HG03521 (cell line): ENCODE data around the gene SPAG16.

Experiments used
- ATAC-seq: cut with Tn5 transposase; IDR thresholded peaks from one replicate; pipeline ENCODE4 v1.9.1; 2021; ENCODE audit warnings: mild to moderate bottlenecking, moderate library complexity; ENCODE audit not compliant: unreplicated experiment

SPAG16 gene

GRCh38 chr2:214130114-214130513, 845.9 kb downstream of the SPAG16 start:
- no peak for ATAC-seq

GRCh38 chr2:214135966-214136365, 851.7 kb downstream of the SPAG16 start:
- no peak for ATAC-seq

GRCh38 chr2:214138779-214139178, 854.5 kb downstream of the SPAG16 start:
- no peak for ATAC-seq

DNA sequence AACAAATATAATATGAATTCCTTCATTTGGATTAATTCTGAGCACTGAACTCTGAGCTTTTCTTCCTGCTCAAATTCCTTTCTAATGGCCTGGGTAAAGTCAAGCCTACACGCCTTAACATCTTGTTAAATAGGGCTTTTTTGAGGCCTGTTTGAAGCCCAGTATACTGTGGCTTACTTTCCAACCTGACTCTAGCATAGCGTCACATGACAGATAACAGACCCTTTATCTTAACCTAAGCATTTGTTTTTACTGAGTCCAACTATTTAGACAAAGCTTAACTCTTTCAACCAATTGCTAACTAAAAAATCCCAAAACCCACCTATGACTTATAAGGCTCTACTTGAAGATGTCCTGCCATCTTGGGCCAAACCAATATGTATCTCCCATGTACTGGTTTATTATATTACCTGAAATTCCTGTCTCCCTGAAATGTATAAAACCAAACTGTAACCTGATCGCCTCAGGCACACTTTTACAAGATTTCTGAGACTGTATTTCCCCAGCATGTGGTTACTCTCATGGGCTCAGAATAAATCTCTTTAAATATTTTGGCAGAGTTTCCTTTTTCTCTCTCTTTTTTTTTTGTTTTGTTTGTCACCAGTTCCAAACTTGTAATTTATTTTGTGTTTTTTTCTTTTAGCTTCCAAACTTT, 855.5 kb downstream of the SPAG16 start:
- no peak for ATAC-seq

DNA sequence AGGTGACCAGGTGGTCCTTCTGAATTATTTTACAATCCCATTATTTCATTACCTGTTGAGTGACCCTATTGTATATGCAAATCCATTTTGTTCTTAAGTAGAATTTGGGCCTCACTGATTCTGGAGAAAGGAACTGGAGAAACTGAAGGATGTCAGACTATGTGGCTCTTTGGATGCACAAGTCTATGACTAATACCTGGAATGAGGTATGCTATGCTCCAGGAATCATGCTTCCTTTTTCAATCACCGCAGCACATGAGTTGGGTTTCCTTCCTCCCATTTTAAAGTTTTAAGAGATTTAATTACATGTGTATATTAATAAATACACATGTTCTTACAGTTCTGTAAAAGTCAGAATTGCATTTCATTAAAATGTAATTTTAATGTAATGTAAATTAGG, 872.7 kb downstream of the SPAG16 start:
- no peak for ATAC-seq

GRCh38 chr2:214158851-214159250, 874.6 kb downstream of the SPAG16 start:
- no peak for ATAC-seq

GRCh38 chr2:214169281-214169680, 885.0 kb downstream of the SPAG16 start:
- no peak for ATAC-seq

GRCh38 chr2:214169736-214170135, 885.5 kb downstream of the SPAG16 start:
- ATAC-seq: no peak

- no peak for ATAC-seq
Observed at GRCh38 chr2:214174563-214174962, 890.3 kb downstream of the SPAG16 start.

GRCh38 chr2:214180071-214180470, 895.8 kb downstream of the SPAG16 start:
- no peak for ATAC-seq

- ATAC-seq: no peak
Observed at GRCh38 chr2:214180686-214181085, 896.4 kb downstream of the SPAG16 start.

DNA sequence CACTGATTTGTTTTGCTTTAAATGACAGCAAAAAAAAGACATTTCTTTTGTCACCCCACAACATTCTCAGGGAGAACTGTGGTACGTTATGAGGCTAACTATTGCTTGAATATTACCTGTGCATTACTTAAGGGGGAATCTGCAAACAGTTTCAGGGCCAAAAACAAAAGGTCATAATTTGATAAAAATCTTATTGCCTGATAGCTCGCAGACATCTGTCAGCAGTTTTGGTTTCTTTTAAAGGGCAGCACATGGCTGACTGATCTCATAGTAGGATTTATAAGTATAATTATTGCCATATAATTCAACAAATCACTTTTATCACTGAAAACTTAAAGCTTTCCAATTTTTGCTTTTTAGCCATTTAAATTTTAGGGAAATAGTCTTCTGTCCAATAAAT, 900.2 kb downstream of the SPAG16 start:
- no peak for ATAC-seq

GRCh38 chr2:214185546-214185945, 901.3 kb downstream of the SPAG16 start:
- ATAC-seq: no peak

GRCh38 chr2:214192711-214193110, 908.4 kb downstream of the SPAG16 start:
- no peak for ATAC-seq

DNA sequence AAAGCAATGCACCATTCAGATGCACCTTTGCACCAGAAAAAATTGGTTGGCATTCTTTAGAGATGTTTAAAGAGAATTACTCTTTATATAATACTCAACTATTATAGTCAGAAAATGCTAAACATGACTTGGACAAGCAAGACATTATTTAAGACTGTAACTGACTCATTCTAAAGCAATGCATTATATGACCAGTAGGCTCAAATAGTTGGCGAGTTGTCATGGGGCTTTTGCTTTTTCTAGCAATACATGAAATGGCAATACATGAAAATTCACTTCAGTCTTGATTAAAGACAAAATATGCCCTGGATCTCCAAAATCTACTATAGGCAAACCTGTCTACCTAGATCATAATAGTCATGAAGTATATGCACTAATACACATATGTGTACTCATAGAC, 909.7 kb downstream of the SPAG16 start:
- ATAC-seq: no peak

- ATAC-seq: no peak
Observed at GRCh38 chr2:214196260-214196659, 912.0 kb downstream of the SPAG16 start.

DNA sequence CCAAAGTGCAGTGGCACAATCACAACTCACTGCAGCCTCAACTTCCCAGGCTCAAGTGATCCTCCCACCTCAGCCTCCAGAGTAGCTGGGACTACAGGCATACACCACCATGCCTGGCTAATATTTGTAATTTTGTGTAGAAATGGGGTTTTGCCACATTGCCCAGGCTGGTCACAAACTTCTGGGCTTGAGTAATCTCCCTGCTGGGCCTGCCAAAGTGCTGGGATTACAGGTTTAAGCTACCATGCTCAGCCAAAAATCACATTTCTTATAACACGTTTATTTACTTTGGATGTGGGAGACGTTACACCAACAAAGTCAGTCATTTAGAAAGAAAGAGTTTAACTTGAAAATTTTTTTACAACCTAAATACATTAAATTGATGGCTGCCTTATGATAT, 917.6 kb downstream of the SPAG16 start:
- no peak for ATAC-seq

- ATAC-seq: no peak
Observed at GRCh38 chr2:214203214-214203613, 919.0 kb downstream of the SPAG16 start.

- ATAC-seq: no peak
Observed at GRCh38 chr2:214203744-214204289, 919.6 kb downstream of the SPAG16 start.

GRCh38 chr2:214215107-214215506, 930.8 kb downstream of the SPAG16 start:
- no peak for ATAC-seq

- no peak for ATAC-seq
Observed at GRCh38 chr2:214217136-214217535, 932.9 kb downstream of the SPAG16 start.

DNA sequence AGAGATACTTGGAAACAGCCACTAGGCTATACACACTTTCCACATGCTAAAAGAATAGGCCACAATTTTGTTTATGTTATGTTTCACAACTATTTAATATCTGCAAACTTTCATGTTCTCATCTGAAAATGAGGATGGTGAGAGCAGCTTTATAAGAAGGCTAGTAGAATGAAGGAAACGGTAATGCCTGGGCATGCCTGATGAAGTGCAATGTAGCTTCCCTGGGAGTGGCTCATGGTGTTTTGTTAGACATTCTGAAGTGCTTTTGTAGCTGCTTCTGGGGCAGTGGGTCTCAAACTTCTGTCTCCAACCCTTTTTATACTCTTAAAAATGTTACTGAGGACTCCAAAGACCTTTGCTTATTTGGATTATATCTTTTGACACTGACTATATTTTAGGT, 933.3 kb downstream of the SPAG16 start:
- ATAC-seq: no peak

- ATAC-seq: no peak
Observed at GRCh38 chr2:214220251-214220650, 936.0 kb downstream of the SPAG16 start.
